Urothelium cell line (cell line): Measurements from ENCODE around the gene CCDC124.
"Not testable (repeated sequence)": the region's sequence is repeated elsewhere in the genome, so short reads cannot be mapped to it uniquely, and the experiment has no call there.

ENCODE experiments used
- DNase-seq: peaks from one replicate; pipeline ENCODE4 v3.0.0; 2011; ENCODE audit warnings: low spot score, mixed read lengths
- FAIRE-seq: peaks from 2 replicates; lab custom pipeline; 2011; peaks lifted over from hg19 to GRCh38; lab: Jason Lieb, UNC

The CCDC124 gene

DNA sequence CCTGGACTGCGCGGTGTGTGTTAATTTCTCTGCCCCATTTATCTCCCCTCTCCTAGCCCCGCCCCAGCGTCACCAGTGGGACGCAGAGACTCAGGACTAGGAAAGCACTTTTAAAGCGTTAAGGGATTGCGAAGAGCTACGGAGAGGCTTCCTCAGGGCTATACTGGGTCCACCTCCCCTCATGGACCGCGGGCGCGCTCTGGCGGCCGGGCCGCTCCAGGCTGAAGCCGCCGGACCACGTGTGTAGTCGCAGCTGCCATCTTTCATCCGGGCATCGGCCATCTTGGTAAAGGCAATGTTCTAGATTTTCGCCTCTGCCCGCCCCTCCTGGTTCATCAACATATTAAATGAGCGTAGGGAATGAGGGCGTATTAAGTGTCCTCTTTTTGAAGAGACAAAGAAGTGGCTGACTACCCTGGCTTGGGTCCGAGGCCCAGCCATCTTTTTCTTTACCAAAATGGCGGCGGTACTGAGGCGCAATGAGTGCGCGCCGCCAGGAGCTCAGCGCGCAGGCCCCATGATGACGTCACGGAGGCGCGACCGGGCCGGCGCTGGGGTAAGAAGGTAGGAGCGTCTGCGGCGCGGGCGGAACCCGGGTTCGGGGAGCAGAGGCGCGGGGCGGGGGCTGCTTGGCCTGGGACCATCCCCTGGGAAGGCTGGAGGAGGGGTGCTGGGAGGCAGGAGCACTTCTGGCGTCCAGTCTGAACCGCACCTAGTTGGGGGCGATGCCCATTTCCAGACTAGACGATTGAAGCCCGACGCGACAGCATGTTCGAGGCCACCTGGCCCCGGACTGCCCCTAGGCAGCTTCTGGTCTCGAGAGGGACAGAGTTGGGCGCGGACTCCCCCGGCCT lies at the start of gene CCDC124:
Gene CCDC124 (plus strand): TSS at position 531 of the 854 bp plus-strand sequence. CDS start 3,406 bp downstream, outside the sequence.
- FAIRE-seq = no peak

GRCh38 chr19:17883627-17884410 lies 49.0 kb upstream of the CCDC124 start:
- no peak for FAIRE-seq

More for the DNA sequence above, at the start of gene CCDC124:
- peak; percentile 88 for DNase-seq

DNA sequence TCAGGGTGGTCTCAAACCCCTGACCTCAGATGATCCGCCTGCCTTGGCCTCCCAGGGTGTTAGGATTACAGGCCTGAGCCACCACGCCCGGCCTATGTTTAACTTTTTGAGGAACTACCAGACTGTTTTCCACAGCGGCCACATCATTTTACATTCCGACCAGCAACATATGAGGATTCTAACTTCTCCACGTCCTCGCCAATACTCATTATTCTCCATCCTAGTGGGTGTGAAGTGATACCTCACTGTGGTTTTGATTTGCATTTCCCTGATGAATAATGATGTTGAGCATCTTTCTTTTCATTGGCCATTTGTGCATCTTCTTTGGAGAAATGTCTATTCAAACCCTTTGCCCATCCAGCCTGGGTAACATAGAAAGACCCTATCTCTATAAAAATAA lies 46.3 kb upstream of the CCDC124 start:
- DNase-seq (no peak), FAIRE-seq (no peak)

More at GRCh38 chr19:17883627-17884410, 49.0 kb upstream of the CCDC124 start:
- DNase-seq = no peak

DNA sequence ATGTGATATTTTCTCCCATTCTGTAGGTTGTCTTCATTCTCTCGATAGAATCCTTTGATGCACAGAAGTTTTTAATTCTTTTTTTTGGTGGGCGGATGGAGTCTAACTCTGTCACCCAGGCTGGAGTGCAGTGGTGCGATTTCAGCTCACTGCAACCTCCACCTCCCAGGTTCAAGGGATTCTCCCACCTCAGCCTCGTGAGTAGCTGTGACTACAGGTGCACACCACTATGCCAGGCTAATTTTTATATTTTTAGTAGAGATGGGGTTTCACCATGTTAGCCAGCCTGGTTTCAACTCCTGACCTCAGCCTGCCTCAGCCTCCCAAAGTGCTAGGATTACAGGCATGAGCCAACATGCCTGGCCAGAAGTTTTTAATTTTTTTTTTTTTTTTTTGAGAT lies 45.6 kb upstream of the CCDC124 start:
- not testable (repeated sequence) for FAIRE-seq, DNase-seq

DNA sequence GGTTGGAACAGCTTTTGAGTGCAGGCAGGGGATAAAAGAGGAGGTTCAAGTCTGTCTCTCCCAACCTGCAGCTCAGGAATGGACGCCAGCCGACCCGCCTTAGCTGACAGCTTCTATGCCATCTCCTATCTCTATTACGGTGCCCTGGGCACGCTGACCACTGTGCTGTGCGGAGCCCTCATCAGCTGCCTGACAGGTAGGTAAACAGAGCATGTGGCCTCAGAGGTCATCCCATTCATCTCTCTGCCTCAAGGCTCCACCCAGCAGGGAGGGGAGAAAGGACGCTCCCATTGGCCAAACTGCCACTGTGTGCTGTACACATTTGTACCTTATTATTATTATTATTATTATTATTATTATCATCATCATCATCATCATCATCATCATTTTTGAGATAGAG lies 44.6 kb upstream of the CCDC124 start:
- FAIRE-seq (no peak), DNase-seq (no peak)

DNA sequence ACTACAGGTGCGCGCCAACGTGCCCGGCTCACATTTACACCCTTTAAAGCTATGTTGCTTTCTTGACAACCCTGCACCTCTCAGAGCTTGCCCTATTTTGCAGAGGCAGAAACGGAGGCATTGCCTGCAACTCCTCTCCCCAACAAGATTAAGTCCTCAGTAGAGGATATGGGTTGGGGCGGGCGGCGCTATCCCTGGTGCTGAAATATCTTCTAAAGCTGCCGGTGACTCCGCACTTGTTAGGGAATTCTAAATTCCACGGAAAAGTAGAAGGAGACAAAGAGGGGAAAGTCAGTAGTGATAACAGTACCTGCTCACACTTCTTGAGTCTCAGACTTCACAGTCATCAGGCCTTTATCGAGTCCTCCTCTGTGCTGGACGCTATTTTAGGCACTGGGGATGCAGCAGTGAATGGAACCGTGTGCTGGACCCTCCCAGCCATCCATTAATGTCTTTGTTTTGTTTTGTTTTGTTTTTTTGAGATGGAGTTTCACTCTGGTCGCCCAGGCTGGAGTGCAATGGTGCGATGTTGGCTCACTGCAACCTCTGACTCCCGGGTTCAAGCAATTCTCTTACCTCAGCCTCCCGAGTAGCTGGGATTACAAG lies 43.1 kb upstream of the CCDC124 start:
- DNase-seq (peak; percentile 64), FAIRE-seq (no peak)

DNA sequence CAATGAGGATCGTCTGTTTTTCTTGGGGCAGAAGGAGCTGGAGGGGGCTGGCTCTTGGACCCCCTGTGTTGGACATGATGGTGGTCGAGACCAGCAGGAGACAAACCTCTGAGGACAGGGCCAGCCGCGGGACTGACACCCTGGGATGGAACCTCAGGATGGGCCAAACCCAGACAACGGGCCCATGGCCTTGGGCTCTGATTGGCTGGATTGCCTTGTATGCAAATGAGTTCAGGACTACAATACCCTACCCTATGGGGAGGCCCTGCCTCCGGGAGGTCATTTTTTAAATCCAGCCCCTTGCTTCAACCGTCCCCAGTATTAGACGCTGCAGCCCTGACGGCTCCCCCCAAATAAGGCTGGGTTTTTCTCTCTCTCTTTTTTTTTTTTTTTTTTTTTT lies 39.0 kb upstream of the CCDC124 start:
- FAIRE-seq (no peak), DNase-seq (no peak)

DNA sequence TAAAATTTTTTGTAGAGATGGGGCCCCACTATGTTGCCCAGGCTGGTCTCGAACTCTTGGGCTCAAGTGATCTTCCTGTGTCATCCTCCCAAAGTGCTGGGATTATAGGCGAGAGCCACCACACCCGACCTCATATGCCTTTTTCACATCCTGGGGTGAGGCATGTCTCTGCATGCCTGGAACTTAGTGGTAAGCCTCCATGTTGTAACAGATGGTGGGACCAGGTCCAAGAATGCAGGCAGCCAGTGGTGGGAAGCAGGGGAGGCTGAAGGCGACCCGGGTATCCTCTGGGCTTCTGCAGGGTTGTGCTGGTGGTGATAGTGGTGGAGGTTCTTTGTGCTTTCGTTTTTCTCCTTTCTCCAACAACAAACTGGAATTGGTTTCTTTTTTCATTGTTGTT lies 30.1 kb upstream of the CCDC124 start:
- DNase-seq = no peak
- FAIRE-seq = no peak

DNA sequence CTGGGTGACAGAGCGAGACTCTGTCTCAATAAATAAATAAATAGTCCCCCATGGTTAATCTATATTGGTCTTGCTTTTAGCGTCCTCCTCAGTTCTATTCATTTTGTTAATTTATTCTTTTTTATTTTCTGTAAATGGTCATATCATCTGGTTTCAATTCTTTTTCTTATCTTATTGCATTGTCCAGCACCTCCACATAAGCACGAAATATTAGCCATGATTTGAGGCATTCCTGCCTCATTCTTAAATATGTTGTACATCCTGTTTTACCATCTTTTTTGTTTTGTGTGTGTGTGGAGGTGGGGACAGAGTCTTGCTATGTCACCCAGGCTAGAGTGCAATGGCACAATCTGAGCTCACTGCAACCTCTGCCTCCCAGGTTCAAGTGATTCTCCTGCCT lies 24.6 kb upstream of the CCDC124 start:
- DNase-seq = no peak
- no peak for FAIRE-seq

DNA sequence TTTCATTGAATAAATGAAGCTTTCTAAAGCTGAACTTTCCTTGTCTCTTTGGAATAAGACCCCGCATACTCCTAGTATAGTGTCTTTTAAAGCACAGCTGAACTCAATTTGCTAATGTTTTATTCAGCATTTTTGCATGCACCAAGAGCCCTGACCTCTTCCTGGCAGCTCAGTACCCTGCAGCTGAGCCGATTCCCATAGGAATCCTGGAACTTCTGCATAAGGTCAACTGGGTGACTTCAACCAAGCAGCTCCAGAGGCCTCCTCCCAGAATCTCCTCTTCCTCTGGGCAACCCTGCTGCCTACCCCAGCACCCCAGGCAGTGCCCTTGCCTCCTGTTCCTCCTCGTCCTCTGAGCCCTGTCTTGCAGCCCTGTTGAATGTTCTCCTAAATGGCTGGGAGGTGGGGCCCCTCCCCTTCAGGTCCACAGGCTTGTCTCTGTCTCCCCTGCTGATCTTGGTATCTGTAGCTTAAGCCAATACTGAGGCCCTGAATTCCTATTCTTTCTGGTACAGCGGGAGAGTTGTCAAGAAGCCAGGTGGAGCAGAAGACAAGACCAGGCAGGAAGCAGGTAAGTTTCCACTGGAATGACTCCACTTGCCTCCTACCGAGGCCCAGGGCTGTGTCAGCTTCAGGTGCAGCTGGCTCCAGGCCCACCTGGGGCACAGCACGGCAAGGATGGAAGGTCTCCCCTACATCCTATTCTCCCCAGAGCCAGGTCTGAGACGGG lies 23.6 kb upstream of the CCDC124 start:
- no peak for FAIRE-seq
- no peak for DNase-seq

GRCh38 chr19:17910791-17911360 lies 21.9 kb upstream of the CCDC124 start:
- no peak for FAIRE-seq

GRCh38 chr19:17915940-17916593 lies 16.7 kb upstream of the CCDC124 start:
- DNase-seq (peak; percentile 33), FAIRE-seq (no peak)

More at GRCh38 chr19:17910791-17911360, 21.9 kb upstream of the CCDC124 start:
- DNase-seq = no peak

DNA sequence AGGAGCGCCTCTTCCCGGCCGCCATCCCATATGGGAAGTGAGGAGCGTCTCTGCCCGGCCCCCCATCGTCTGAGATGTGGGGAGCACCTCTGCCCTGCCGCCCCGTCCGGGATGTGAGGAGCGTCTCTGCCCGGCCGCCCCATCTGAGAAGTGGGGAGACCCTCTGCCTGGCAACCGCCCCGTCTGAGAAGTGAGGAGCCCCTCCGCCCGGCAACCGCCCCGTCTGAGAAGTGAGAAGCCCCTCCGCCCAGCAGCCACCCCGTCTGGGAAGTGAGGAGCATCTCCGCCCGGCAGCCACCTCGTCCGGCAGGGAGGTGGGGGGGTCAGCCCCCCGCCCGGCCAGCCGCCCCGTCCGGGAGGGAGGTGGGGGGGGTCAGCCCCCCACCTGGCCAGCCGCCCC lies 14.7 kb upstream of the CCDC124 start:
- not testable (repeated sequence) for DNase-seq, FAIRE-seq

- DNase-seq = not testable (repeated sequence)
Observed at GRCh38 chr19:17919122-17919521, 13.7 kb upstream of the CCDC124 start.

GRCh38 chr19:17920527-17920926 lies 12.3 kb upstream of the CCDC124 start:
- FAIRE-seq (no peak), DNase-seq (no peak)

More at GRCh38 chr19:17919122-17919521, 13.7 kb upstream of the CCDC124 start:
- FAIRE-seq = not testable (repeated sequence)

DNA sequence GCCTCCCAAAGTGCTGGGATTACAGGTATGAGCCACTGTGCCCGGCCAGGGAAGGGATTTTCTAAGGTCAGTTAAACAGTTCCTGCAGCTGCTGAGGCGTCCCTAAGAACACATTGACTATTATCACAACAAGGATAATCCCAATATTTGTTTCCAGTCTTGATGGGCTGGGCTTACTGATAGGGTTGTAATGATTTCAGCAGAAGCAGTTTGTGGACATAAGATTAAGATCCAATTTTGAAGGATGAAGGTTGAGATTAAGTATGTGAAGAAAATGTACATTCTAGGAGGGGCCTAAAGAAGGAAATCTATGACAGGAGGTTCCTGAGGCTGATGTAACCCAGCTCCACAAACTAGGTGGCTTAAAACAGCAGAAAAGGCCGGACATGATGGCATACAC lies 10.7 kb upstream of the CCDC124 start:
- FAIRE-seq (no peak), DNase-seq (no peak)

DNA sequence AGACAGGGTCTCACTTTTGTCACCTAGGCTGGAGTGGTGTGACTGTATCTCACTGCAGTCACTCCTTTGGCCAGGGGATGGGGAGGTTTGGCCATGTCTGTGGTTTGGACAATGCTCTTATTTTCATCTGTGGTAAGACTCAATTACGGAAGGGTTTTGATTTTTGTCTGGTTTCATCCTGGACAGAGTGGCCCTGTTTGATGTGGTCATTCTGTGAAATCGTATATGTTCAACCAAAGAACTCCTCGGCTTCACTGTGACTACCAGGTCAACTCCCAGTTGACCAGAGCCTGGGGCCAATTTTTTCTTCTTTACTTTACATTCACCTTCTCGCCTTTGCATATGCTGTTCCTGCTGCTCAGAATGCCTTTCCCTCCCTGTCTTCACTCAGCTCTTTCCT lies 6.8 kb upstream of the CCDC124 start:
- FAIRE-seq (no peak), DNase-seq (no peak)

GRCh38 chr19:17929056-17929455 lies 3.8 kb upstream of the CCDC124 start:
- FAIRE-seq = no peak

GRCh38 chr19:17931532-17932191 lies 1.2 kb upstream of the CCDC124 start:
- DNase-seq (no peak), FAIRE-seq (no peak)

More at GRCh38 chr19:17929056-17929455, 3.8 kb upstream of the CCDC124 start:
- no peak for DNase-seq
